Measurements from ENCODE around the gene HUS1B.
"Not testable (repeated sequence)": the region's sequence is repeated elsewhere in the genome, so short reads cannot be mapped to it uniquely, and the experiment has no call there.

HUS1B gene

GRCh38 chr6:656460-657252 is at the start of gene HUS1B:
Gene HUS1B, minus strand, starts transcription at chr6:657100. Its CDS starts 156 bp downstream, at chr6:656944.
- no peak for DNase-seq (ENCODE audit: low read depth)

- DNase-seq (ENCODE audit: low read depth) = no peak
Observed at GRCh38 chr6:706146-706545, 49.2 kb upstream of the HUS1B start.

- DNase-seq (ENCODE audit: low read depth) = no peak
Observed at GRCh38 chr6:705047-705446, 48.1 kb upstream of the HUS1B start.

GRCh38 chr6:704046-704445 is 47.1 kb upstream of the HUS1B start:
- DNase-seq (ENCODE audit: low read depth) = no peak

- no peak for DNase-seq (ENCODE audit: low read depth)
Observed at GRCh38 chr6:703552-703951, 46.7 kb upstream of the HUS1B start.

GRCh38 chr6:701700-702479 is 45.0 kb upstream of the HUS1B start:
- no peak for DNase-seq (ENCODE audit: low read depth)

- no peak for DNase-seq (ENCODE audit: low read depth)
Observed at GRCh38 chr6:701215-701614, 44.3 kb upstream of the HUS1B start.

- DNase-seq (ENCODE audit: low read depth) = no peak
Observed at GRCh38 chr6:700490-700889, 43.6 kb upstream of the HUS1B start.

GRCh38 chr6:699319-699718 is 42.4 kb upstream of the HUS1B start:
- DNase-seq (ENCODE audit: low read depth) = no peak

GRCh38 chr6:694431-695126 is 37.7 kb upstream of the HUS1B start:
- not testable (repeated sequence) for DNase-seq (ENCODE audit: low read depth)

GRCh38 chr6:693723-694009 is 36.8 kb upstream of the HUS1B start:
- no peak for DNase-seq (ENCODE audit: low read depth)

GRCh38 chr6:692858-693722 is 36.2 kb upstream of the HUS1B start, which contains the start of gene EXOC2:
Gene EXOC2, minus strand, starts transcription at chr6:693139. Its CDS starts 55,321 bp downstream, at chr6:637818.
- peak; percentile 54 for DNase-seq (ENCODE audit: low read depth)

GRCh38 chr6:692356-692851 is 35.5 kb upstream of the HUS1B start:
- no peak for DNase-seq (ENCODE audit: low read depth)

GRCh38 chr6:689223-689622 is 32.3 kb upstream of the HUS1B start:
- no peak for DNase-seq (ENCODE audit: low read depth)

- peak; percentile 20 for DNase-seq (ENCODE audit: low read depth)
Observed at GRCh38 chr6:686497-686896, 29.6 kb upstream of the HUS1B start.

- DNase-seq (ENCODE audit: low read depth) = no peak
Observed at GRCh38 chr6:684831-685636, 28.1 kb upstream of the HUS1B start.

GRCh38 chr6:683742-684440 is 27.0 kb upstream of the HUS1B start:
- DNase-seq (ENCODE audit: low read depth) = peak; percentile 42

GRCh38 chr6:680666-681340 is 23.9 kb upstream of the HUS1B start:
- DNase-seq (ENCODE audit: low read depth) = no peak

- DNase-seq (ENCODE audit: low read depth) = no peak
Observed at GRCh38 chr6:680251-680650, 23.4 kb upstream of the HUS1B start.

- no peak for DNase-seq (ENCODE audit: low read depth)
Observed at GRCh38 chr6:679282-679681, 22.4 kb upstream of the HUS1B start.
